ENCODE measurements around the gene ADAM12.
"Not testable (repeated sequence)": the region's sequence is repeated elsewhere in the genome, so short reads cannot be mapped to it uniquely, and the experiment has no call there.

The ADAM12 gene

GRCh38 chr10:126373147-126373546 is 15.1 kb downstream of the ADAM12 start:
- DNase-seq, result no peak

DNA sequence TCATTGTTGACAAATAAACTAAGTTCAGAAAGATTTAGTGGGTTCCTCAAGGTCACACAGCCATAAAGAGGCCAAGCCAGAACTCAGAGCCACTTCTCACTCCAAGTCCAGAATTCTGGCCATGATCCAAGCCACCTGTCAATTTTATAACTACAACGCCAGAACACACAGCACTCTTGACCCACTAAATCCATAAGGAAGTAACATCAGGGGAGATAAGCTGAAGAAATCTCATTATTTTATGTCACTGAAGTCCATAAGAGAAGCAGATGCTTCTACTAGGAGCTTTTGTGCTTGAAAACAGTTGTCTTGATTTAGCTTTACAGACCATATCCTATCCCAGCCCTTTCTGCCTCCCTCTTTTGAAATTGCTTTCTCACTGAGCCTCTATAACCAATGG is 15.9 kb downstream of the ADAM12 start:
- DNase-seq, result peak; percentile 60

DNA sequence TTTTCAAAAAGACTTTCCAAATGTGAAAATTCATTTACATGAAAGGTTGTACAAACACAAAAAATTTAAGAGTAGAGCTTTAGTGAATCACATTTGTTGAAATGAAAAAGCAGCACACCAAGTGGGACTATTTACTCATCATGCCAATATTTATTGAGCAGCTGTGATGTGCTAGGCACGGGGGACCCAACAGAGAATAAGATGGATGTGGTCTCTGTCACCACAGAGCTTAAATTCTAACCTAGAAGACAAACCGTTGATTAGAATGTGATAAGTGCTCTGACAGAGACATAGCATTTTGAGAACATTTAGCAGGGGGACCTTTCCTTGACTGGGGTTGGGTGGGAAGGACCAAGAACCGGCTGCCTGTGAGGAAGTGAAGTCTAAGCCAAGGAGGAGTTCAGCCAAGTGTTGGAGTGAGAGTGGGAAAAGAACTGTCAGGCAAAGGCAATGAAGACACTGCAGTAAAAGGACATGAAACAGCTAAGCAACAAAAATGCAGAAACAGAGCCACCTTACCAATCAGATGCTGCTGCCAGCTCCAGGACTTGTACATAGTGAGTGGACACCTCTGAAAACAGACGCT is 19.1 kb downstream of the ADAM12 start:
- no peak for DNase-seq

DNA sequence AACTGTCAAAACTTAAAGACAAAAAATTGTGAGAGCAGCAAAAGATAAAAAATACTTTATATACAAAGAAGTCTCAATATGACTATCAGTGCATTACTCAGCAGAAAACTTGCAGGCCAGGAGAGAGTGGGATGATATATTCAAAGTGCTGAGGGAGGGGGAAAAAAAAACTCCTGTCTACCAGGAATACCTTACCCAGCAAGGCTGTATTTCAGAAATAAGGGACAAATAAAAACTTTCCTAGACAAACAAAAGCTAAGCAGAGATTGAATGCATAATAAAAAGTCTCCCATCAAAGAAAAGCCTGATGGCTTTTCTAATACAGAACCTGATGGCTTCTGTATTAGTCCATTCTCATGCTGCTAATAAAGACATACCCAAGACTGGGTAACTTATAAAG is 31.1 kb downstream of the ADAM12 start:
- no peak for DNase-seq

GRCh38 chr10:126353666-126354065 is 34.6 kb downstream of the ADAM12 start:
- DNase-seq, result no peak

- DNase-seq, result no peak
Measured at GRCh38 chr10:126352453-126352852, 35.8 kb downstream of the ADAM12 start.

DNA sequence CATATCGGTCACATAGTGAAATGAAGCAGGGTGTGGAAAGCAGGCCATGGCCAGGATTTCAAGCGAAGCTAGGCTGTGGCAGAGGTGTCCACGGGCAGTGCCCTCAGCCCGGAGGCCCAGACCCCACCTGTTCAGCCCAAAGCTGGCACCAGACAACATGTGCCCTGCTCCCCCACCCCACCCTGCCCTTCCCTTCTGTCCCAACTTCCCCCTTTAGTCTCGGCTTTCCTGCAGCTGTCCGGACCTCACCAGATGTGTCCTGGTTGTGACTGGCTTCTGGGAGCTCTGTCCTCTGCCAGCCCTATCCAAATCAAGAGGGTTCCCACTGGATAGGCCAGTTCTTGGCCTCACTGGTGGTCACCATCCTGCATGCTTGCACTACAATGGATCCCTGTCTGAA is 37.3 kb downstream of the ADAM12 start:
- no peak for DNase-seq

DNA sequence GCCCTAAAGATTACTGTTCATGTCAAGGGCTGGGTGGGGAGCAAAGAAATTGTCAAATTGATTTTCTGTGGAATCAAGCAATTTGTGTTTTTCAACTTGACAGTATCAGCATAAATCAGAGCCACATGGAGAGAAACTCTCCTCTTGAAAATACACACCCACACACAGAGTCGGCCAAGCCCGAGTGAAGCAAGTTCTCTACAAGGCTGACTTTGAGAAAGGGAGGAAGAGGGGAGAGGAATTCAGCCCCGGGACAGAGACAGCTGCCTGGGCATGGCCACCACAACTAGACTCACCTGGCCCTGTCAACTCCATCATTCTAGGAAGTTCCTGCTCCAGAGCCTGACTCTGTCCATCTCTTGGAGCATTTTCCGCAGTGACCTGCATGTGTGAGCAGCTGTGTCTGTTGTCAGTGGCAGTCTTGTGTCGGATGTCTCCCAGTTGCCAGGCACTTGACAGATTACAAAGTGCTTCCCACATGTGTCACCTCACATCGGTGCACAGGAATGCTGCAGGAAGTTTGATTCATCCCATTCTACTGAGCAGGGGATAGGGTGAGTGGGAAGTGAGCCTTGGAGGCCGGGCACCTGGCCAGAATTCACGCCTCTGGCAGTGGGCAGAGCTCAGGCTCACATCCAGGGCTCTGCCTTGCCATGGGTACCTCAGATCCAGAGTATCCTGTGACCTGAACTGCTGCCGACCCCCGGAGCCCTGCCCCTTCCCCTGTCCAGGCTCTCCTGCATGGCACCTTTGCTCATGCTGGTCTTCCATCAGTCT is 37.9 kb downstream of the ADAM12 start:
- DNase-seq, result no peak

- DNase-seq, result no peak
Measured at GRCh38 chr10:126349676-126350075, 38.6 kb downstream of the ADAM12 start.

- no peak for DNase-seq
Measured at GRCh38 chr10:126349101-126349500, 39.2 kb downstream of the ADAM12 start.

GRCh38 chr10:126343496-126343895 is 44.8 kb downstream of the ADAM12 start:
- not testable (repeated sequence) for DNase-seq

GRCh38 chr10:126342680-126343079 is 45.6 kb downstream of the ADAM12 start:
- DNase-seq, result no peak

DNA sequence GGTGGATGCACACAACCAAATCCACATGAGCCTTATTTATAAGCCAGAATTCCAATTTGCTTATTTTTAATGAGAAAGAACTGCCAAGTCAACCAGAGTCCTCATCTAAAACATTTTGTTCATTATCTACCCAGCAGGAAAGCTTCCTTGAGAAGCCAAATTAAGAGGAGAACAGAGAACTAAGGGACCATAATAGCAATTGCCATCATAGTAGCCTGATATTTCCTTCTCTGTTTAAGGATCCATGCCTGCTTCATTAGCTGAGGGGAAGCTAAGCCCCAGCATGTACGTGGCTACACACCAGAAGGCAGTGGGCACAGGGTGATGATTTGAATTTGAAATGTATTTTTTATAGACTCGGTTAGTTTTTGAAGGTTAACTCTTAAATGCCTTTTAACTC is 46.8 kb downstream of the ADAM12 start:
- no peak for DNase-seq

GRCh38 chr10:126337251-126337810 is 50.9 kb downstream of the ADAM12 start:
- DNase-seq, result no peak

- DNase-seq, result no peak
Measured at GRCh38 chr10:126336801-126337200, 51.5 kb downstream of the ADAM12 start.

- no peak for DNase-seq
Measured at GRCh38 chr10:126334272-126334671, 54.0 kb downstream of the ADAM12 start.

DNA sequence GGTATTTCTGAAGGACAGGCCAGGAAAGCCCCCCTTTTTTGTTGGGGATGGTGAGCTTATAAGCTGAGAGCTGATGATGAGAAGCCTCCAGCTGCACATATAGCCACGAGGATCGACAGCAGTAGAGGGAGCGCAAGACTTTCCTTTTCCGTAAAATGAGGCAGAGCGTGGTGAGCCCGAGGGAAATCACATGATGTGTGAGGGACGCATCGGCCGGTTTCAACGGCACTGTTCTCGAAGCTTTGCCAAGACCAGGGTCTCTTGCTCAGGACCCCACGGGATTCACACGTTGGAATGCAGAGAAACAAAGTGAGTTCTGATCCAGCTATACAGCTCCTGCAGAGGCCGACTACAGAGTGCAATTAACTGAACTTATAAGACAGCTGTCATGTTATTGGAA is 55.7 kb downstream of the ADAM12 start:
- DNase-seq, result no peak

GRCh38 chr10:126331101-126331500 is 57.2 kb downstream of the ADAM12 start:
- no peak for DNase-seq

DNA sequence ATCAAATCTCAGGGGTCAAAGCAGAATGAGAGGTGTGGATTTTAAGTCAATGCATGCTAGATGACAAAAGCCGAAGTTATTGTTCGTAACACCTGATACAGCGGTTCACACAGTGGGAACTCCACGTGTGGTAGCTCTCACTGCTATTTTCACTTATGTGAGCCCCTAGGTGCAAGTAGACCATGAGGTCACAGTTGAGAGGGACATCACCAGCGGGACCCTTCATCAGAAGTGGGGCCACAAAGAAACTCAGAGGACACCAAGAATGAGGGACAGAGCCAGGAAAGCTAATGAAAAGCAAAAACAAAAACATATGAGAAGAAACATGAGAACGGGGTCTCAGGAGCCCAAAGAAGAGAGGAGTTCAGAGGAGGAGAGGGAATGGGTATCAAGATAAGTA is 63.5 kb downstream of the ADAM12 start:
- no peak for DNase-seq

GRCh38 chr10:126321440-126321839 is 66.8 kb downstream of the ADAM12 start:
- no peak for DNase-seq

GRCh38 chr10:126317751-126318150 is 70.5 kb downstream of the ADAM12 start:
- DNase-seq, result no peak

GRCh38 chr10:126315494-126316177 is 72.6 kb downstream of the ADAM12 start:
- DNase-seq, result no peak

- DNase-seq, result no peak
Measured at GRCh38 chr10:126314863-126315493, 73.3 kb downstream of the ADAM12 start.
